Measurements from ENCODE around the gene UTP3. TPM values are rescaled to one million over a fixed set of nuclear protein-coding genes. Genes with fewer than 3 reads are reported as not detected.

Gene UTP3
- total RNA-seq (2022; extraction: Qiagen RNA extraction; ENCODE audit: low read depth), result 34.6 to 43.0 TPM (median 36.8 TPM) in 5 replicates

GRCh38 chr4:70687821-70688794, at the start of gene UTP3:
Gene UTP3 (plus strand): TSS chr4:70688532. CDS start chr4:70688678, 146 bp downstream.

GRCh38 chr4:70666369-70666768, 22.0 kb upstream of the UTP3 start, which contains the start of gene JCHAIN:
Gene JCHAIN (minus strand): TSS chr4:70666508. CDS start chr4:70666490, 18 bp downstream.

GRCh38 chr4:70721747-70722146, 33.4 kb downstream of the UTP3 start, which contains the start of gene RUFY3:
Gene RUFY3 (plus strand): TSS chr4:70721964. CDS start chr4:70722574, 610 bp downstream.

Other genes with a start within 250 kb of the UTP3 start
- not detected in 5 replicates for gene MUC7, start 216.3 kb upstream of the UTP3 start, total RNA-seq (2022; extraction: Qiagen RNA extraction; ENCODE audit: low read depth)
- gene AMTN, start 170.0 kb upstream of the UTP3 start, total RNA-seq (2022; extraction: Qiagen RNA extraction; ENCODE audit: low read depth), result not detected in 5 replicates
- gene AMBN, start 96.3 kb upstream of the UTP3 start, total RNA-seq (2022; extraction: Qiagen RNA extraction; ENCODE audit: low read depth), result not detected in 5 replicates
- not detected in 5 replicates for gene ENAM, start 59.8 kb upstream of the UTP3 start, total RNA-seq (2022; extraction: Qiagen RNA extraction; ENCODE audit: low read depth)
- 0.13 to 0.66 TPM in 2 of 5 replicates, not detected in the others for gene JCHAIN, start 22.0 kb upstream of the UTP3 start, total RNA-seq (2022; extraction: Qiagen RNA extraction; ENCODE audit: low read depth)
- 6.3 to 7.3 TPM (median 7.0 TPM) in 5 replicates for gene RUFY3, start 33.4 kb downstream of the UTP3 start, total RNA-seq (2022; extraction: Qiagen RNA extraction; ENCODE audit: low read depth)
- gene GRSF1, start 151.4 kb downstream of the UTP3 start, total RNA-seq (2022; extraction: Qiagen RNA extraction; ENCODE audit: low read depth), result 75.6 to 81.3 TPM (median 78.5 TPM) in 5 replicates
- 3.6 to 7.5 TPM (median 6.3 TPM) in 5 replicates for gene MOB1B, start 213.8 kb downstream of the UTP3 start, total RNA-seq (2022; extraction: Qiagen RNA extraction; ENCODE audit: low read depth)

Measured in A549 treated with GW870086 at 1 μM for 4 hours (cell line).